Lung (tissue), 12 donors: ENCODE results near the gene CP. TPM values are rescaled to one million over a fixed set of nuclear protein-coding genes. Genes with fewer than 3 reads are reported as not detected.
A peak's percentile ranks its signal among the peaks of the same experiment; 100 is the strongest.

Source experiments
- ATAC-seq: fragments of 200-7000 bp; cut with Tn5 transposase; one replicate; pipeline ENCODE4 v1.9.1; 2020; ENCODE audit warnings: moderate number of reproducible peaks; ENCODE audit not compliant: insufficient read depth, low FRiP score
- DNase-seq, 3 donors: peaks; one replicate each; pipeline ENCODE4 v3.0.0-alpha.2; 2013 to 2017
- H3K27ac ChIP-seq, 2 donors: one replicate each; pipeline ENCODE4 v1.5.1; 2013; ENCODE audit warnings: mild to moderate bottlenecking in 2 of 2, moderate library complexity in 2 of 2, control low read depth in 1 of 2, inconsistent platforms in 1 of 2, low read depth in 1 of 2, low read length in 1 of 2
- H3K27me3 ChIP-seq, 3 donors: one replicate each; pipeline ENCODE4 v1.5.1; 2013; ENCODE audit warnings: low read length in 2 of 3; ENCODE audit not compliant: control insufficient read depth in 3 of 3, insufficient read depth in 3 of 3
- H3K36me3 ChIP-seq, 4 donors: one replicate each; pipeline ENCODE4 v1.5.1; 2013; ENCODE audit warnings: low read length in 4 of 4, mild to moderate bottlenecking in 1 of 4, moderate library complexity in 1 of 4; ENCODE audit not compliant: control insufficient read depth in 4 of 4, insufficient read depth in 4 of 4
- H3K4me1 ChIP-seq, 5 donors: one replicate each; pipeline ENCODE4 v1.5.1; 2013; ENCODE audit warnings: low read length in 5 of 5, mild to moderate bottlenecking in 2 of 5, moderate library complexity in 1 of 5; ENCODE audit not compliant: control insufficient read depth in 5 of 5, insufficient read depth in 5 of 5
- H3K4me3 ChIP-seq: one replicate; pipeline ENCODE4 v1.5.1; 2013; ENCODE audit warnings: mild to moderate bottlenecking, control low read depth, moderate library complexity
- H3K9ac ChIP-seq, 2 donors: one replicate each; pipeline ENCODE4 v1.5.1; 2013; ENCODE audit warnings: low read length in 2 of 2, control low read depth in 1 of 2; ENCODE audit not compliant: insufficient read depth in 1 of 2
- H3K9me3 ChIP-seq, 4 donors: one replicate each; pipeline ENCODE4 v1.5.1; 2013; ENCODE audit warnings: low read length in 3 of 4, mild to moderate bottlenecking in 1 of 4, moderate library complexity in 1 of 4; ENCODE audit not compliant: control insufficient read depth in 4 of 4, insufficient read depth in 3 of 4
- CTCF ChIP-seq: IDR thresholded peaks from 2 replicates; pipeline ENCODE4 v1.5.1; 2012; ENCODE audit warnings: mild to moderate bottlenecking; ENCODE audit errors: control extremely low read depth, extremely low read depth
- WGBS, 2 donors: extraction: QIAGEN DNeasy Blood & Tissue Kit; methylation state at CpG; one replicate each; pipeline ENCODE4 v1.1.7; 2013; 5-methylcytosine and 5-hydroxymethylcytosine counted together
- polyA plus RNA-seq, 2 donors: library from polyadenylated mRNA; stranded (reverse); fragments of 200-250 nt; gene quantifications; one replicate each; pipeline ENCODE4 v1.2.1, GENCODE V29; 2013
- total RNA-seq, 2 donors: library from RNA; depleted of rRNA in 1 of 2; stranded (reverse); fragments of >200 nt in 1 of 2; gene quantifications; one replicate each; pipeline ENCODE4 v1.2.1, GENCODE V29; 2014 to 2021
- donor health status: control.
- donor health status: control.
- donor health status: Bipolar disorder and iron deficiency.
- donor health status: healthy.
- donor health status: DM: yes; HTN: yes; CAD: no.

Gene CP
- total and polyA plus RNA-seq, 4 donors = 16.4 to 143 (median 68.5) TPM

GRCh38 chr3:149258298-149258697 lies 36.7 kb upstream of the CP start:
- Histone ChIP-seq H3K27ac (no peak overlapping the region), H3K9me3 (no peaks in the 10 kb centered on the region), H3K27me3 (no peaks in the 10 kb centered on the region), H3K4me3 (no peak overlapping the region), H3K4me1 (no peaks in the 10 kb centered on the region), H3K9ac (no peak overlapping the region), H3K36me3 (no peaks in the 10 kb centered on the region)
- DNase-seq (peak; percentile 36 to 64 (median 54)), ATAC-seq (no peak)
- 56 to 69% methylated on average over 3 of the region's 3 CpGs for WGBS, 2 donors
- no peak for TF ChIP-seq CTCF

GRCh38 chr3:149252272-149252671 lies 30.6 kb upstream of the CP start:
- peaks cover 0 to 2% (median 0%) of the 10 kb centered on the region in 5 donors for H3K4me1 ChIP-seq
- no peaks in the 10 kb centered on the region for H3K27me3 ChIP-seq
- 50 to 69% methylated on average over 2 of the region's 2 CpGs for WGBS, 2 donors
- TF ChIP-seq CTCF = no peak
- no peak overlapping the region for H3K4me3 ChIP-seq
- DNase-seq (no peak), ATAC-seq (no peak)
- H3K9ac ChIP-seq = no peak overlapping the region
- H3K27ac ChIP-seq = no peak overlapping the region
- H3K36me3 ChIP-seq = no peaks in the 10 kb centered on the region
- no peaks in the 10 kb centered on the region for H3K9me3 ChIP-seq

- ATAC-seq (no peak), DNase-seq (no peak)
- H3K9ac ChIP-seq = no peak overlapping the region
- H3K36me3 ChIP-seq = no peaks in the 10 kb centered on the region
- no peaks in the 10 kb centered on the region for H3K9me3 ChIP-seq
- no peak overlapping the region for H3K27ac ChIP-seq
- no peaks in the 10 kb centered on the region for H3K27me3 ChIP-seq
- no peak overlapping the region for H3K4me3 ChIP-seq
- H3K4me1 ChIP-seq = peaks cover 0 to 5% (median 2%) of the 10 kb centered on the region in 5 donors
- TF ChIP-seq CTCF = no peak
- 94 to 96% methylated on average over 3 of the region's 3 CpGs for WGBS, 2 donors
These were observed 29.6 kb upstream of the CP start for GRCh38 chr3:149251186-149251585.
